Smooth muscle cell (in vitro differentiated cells): ENCODE measurements around the gene CSDE1. TPM values are rescaled to one million over a fixed set of nuclear protein-coding genes. Genes with fewer than 3 reads are reported as not detected.

Experiments used
- DNase-seq: peaks from one replicate; lab custom pipeline; 2025; ENCODE audit not compliant: unreplicated experiment; lab: John Stamatoyannopoulos, UW
- H2AFZ ChIP-seq: fragments of 200-600 bp; sonication (generic); 2 replicates; pipeline ENCODE4 v1.6.0; 2016; ENCODE audit warnings: antibody characterized with exemption, low read depth, mild to moderate bottlenecking
- H3F3A ChIP-seq: fragments of 200-600 bp; sonication (generic); 2 replicates; pipeline ENCODE4 v1.6.0; 2017; ENCODE audit warnings: antibody characterized with exemption, low read depth
- H3K27ac ChIP-seq: fragments of 200-600 bp; sonication (generic); 2 replicates; pipeline ENCODE4 v1.5.1; 2016; ENCODE audit warnings: low read depth, mild to moderate bottlenecking
- H3K27me3 ChIP-seq: fragments of 200-600 bp; sonication (generic); 2 replicates; pipeline ENCODE4 v1.6.1; 2016; ENCODE audit warnings: low read depth, mild to moderate bottlenecking
- H3K36me3 ChIP-seq: fragments of 200-600 bp; sonication (generic); 2 replicates; pipeline ENCODE4 v1.5.1; 2016; ENCODE audit warnings: low read depth
- H3K4me1 ChIP-seq: fragments of 200-600 bp; sonication (generic); 2 replicates; pipeline ENCODE4 v1.5.1; 2016; ENCODE audit warnings: low read depth
- H3K4me2 ChIP-seq: fragments of 200-600 bp; sonication (generic); 2 replicates; pipeline ENCODE4 v1.6.0; 2016; ENCODE audit warnings: mild to moderate bottlenecking
- H3K4me3 ChIP-seq: fragments of 200-600 bp; sonication (generic); 2 replicates; pipeline ENCODE4 v1.5.1; 2016; ENCODE audit warnings: mild to moderate bottlenecking
- H3K79me2 ChIP-seq: fragments of 200-600 bp; sonication (generic); 2 replicates; pipeline ENCODE4 v1.6.0; 2016; ENCODE audit warnings: low read depth, mild to moderate bottlenecking
- H3K9ac ChIP-seq: fragments of 200-600 bp; sonication (generic); 2 replicates; pipeline ENCODE4 v1.6.0; 2016; ENCODE audit warnings: low read depth
- H3K9me3 ChIP-seq: fragments of 200-600 bp; sonication (generic); replicated peaks from 2 replicates; pipeline ENCODE4 v1.5.1; 2016; ENCODE audit warnings: low read depth
- H4K20me1 ChIP-seq: fragments of 200-600 bp; sonication (generic); 2 replicates; pipeline ENCODE4 v1.6.0; 2016; ENCODE audit warnings: low read depth
- CTCF ChIP-seq: fragments of 200-600 bp; sonication (generic); IDR thresholded peaks from 2 replicates; pipeline ENCODE4 v1.5.1; 2017; ENCODE audit warnings: borderline replicate concordance, mild to moderate bottlenecking, antibody characterized with exemption; ENCODE audit not compliant: insufficient read depth, poor library complexity, severe bottlenecking
- WGBS: methylation state at CpG from one replicate; pipeline ENCODE4 v1.1.7; 2016; ENCODE audit warnings: low lambda C conversion rate; 5-methylcytosine and 5-hydroxymethylcytosine counted together
- polyA plus RNA-seq: library from polyadenylated mRNA; unstranded; fragments of >200 nt; fragmentation: Nextera tagmentation; extraction: Ambion mirVana; gene quantifications from 2 replicates; pipeline ENCODE4 v1.2.1, GENCODE V29; 2016
- total RNA-seq: library from RNA; depleted of rRNA; stranded (reverse); fragments of >200 nt; gene quantifications from 2 replicates; pipeline ENCODE4 v1.2.3, GENCODE V29; 2014

Gene CSDE1
- total and polyA plus RNA-seq, 2 experiments from 2014 or later, result 173 to 768 TPM

GRCh38 chr1:114676115-114676514 lies 81.7 kb downstream of the CSDE1 start:
- 100% methylated on average over 1 of the region's 1 CpG for WGBS
- TF ChIP-seq CTCF, result no peak
- H3K9me3 ChIP-seq, result no peaks in the 10 kb centered on the region
- H3F3A ChIP-seq, result no peaks in the 10 kb centered on the region
- DNase-seq, result no peak
- H3K4me3 ChIP-seq, result no peak overlapping the region
- no peak overlapping the region for H2AFZ ChIP-seq
- no peak overlapping the region for H3K27ac ChIP-seq
- H3K27me3 ChIP-seq, result peaks cover 46% of the 10 kb centered on the region
- H4K20me1 ChIP-seq, result no peaks in the 10 kb centered on the region
- no peaks in the 10 kb centered on the region for H3K79me2 ChIP-seq
- no peak overlapping the region for H3K4me2 ChIP-seq
- H3K9ac ChIP-seq, result no peak overlapping the region
- H3K4me1 ChIP-seq, result no peaks in the 10 kb centered on the region
- H3K36me3 ChIP-seq, result no peaks in the 10 kb centered on the region

DNA sequence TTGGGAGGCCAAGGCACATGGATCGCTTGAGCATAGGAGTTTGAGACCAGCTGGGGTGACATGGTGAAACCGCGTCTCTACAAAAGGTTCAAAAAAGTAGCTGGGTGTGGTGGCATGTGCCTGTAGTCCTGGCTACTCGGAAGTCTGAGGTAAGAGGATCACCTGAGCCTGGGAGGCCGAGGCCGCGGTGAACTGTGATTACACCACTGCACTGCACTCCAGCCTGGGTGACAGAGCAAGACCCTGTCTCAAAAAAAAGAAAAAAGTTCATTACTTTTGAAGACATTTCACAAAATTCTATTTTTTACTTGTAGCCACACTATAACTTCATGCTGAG lies 85.9 kb downstream of the CSDE1 start:
- H4K20me1 ChIP-seq, result no peaks in the 10 kb centered on the region
- no peak for DNase-seq
- H3K4me3 ChIP-seq, result no peak overlapping the region
- H2AFZ ChIP-seq, result no peak overlapping the region
- no peak overlapping the region for H3K9ac ChIP-seq
- TF ChIP-seq CTCF, result no peak
- peaks cover 9% of the 10 kb centered on the region for H3K79me2 ChIP-seq
- no peaks in the 10 kb centered on the region for H3K36me3 ChIP-seq
- H3K27ac ChIP-seq, result no peak overlapping the region
- H3K9me3 ChIP-seq, result no peaks in the 10 kb centered on the region
- H3F3A ChIP-seq, result no peaks in the 10 kb centered on the region
- WGBS, result 93% methylated on average over 7 of the region's 7 CpGs
- no peaks in the 10 kb centered on the region for H3K4me1 ChIP-seq
- peaks cover 22% of the 10 kb centered on the region for H3K27me3 ChIP-seq
- H3K4me2 ChIP-seq, result no peak overlapping the region

- no peak for DNase-seq
- H3K36me3 ChIP-seq, result no peaks in the 10 kb centered on the region
- WGBS, result 85% methylated on average over 9 of the region's 9 CpGs
- peak overlapping the region; percentile 87 for H3K4me2 ChIP-seq
- no peak overlapping the region for H3K9ac ChIP-seq
- no peaks in the 10 kb centered on the region for H3K4me1 ChIP-seq
- H3F3A ChIP-seq, result no peaks in the 10 kb centered on the region
- peaks cover 17% of the 10 kb centered on the region for H3K27me3 ChIP-seq
- H3K9me3 ChIP-seq, result no peaks in the 10 kb centered on the region
- peak; percentile 40 for TF ChIP-seq CTCF
- peaks cover 9% of the 10 kb centered on the region for H3K79me2 ChIP-seq
- peak overlapping the region; percentile 69 for H3K4me3 ChIP-seq
- no peaks in the 10 kb centered on the region for H4K20me1 ChIP-seq
- H2AFZ ChIP-seq, result no peak overlapping the region
- peak overlapping the region; percentile 57 for H3K27ac ChIP-seq
Measured at GRCh38 chr1:114671011-114671938, 86.5 kb downstream of the CSDE1 start.
